ENCODE measurements around the gene CCNJL. TPM values are rescaled to one million over a fixed set of nuclear protein-coding genes. Genes with fewer than 3 reads are reported as not detected.

The CCNJL gene
- total RNA-seq, 1 donor from 2014 or later, result 9.4 TPM

DNA sequence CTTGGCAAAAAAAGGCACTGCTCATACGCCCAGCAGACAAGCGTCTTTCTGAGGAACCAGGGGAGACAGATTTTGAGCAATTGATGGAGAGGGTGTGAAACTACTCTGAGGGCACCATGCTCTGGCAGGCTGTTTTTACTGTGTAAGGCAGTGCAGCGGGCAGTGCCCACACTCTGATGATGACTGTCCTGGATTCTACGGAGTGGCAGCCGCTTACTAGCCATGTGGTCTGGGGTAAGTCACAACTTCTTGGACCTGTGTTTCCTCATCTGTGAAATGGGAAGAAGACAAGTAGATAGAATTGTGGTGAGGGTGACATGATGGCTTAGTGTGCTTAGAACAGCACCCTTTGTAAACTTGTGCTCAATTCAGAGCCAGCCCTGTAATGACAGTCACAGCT, 44.2 kb downstream of the CCNJL start:
- no peaks in the 10 kb centered on the region for H3K27me3 ChIP-seq

DNA sequence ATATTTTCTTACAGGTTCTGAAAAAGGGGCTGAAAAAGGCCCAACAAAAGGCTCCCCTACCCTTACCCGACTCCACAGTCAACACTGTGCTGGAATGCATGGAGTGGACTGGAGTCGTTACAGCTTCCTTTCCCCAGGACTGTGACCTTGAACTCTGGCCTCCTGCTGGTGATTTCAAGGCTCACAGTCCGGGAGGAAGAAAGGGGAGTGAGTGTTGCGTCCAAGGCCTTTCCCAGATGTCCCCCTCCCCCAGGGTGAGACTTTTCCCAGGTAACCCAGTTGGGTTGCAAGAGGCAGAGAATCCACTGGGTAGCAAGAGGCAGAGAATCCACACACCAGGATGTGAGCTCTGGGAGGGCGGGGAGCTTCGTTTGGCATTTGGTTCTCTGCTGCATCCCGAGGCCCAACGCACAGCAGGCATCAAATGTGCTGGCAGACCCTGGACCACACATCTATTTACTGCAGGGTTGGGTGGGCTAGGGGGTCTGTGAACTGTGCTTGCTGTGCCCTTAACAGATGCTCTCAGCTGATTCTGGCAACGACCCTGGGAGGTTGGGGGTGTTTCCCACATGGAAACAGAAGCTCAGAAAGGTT, 45.5 kb downstream of the CCNJL start:
- Histone ChIP-seq H3K36me3 (no peaks in the 10 kb centered on the region), H3K4me1 (peaks cover 55% of the 10 kb centered on the region), H3F3A (ENCODE audit: low read depth) (peaks cover 35% of the 10 kb centered on the region), H3K27ac (no peak overlapping the region), H3K4me3 (no peak overlapping the region), H3K4me2 (peak overlapping the region; percentile 40), H3K9me3 (ENCODE audit: low read depth) (no peaks in the 10 kb centered on the region), H3K79me2 (ENCODE audit: low read depth) (no peaks in the 10 kb centered on the region), H3K27me3 (no peaks in the 10 kb centered on the region), H3K9ac (no peak overlapping the region), H2AFZ (replicated peaks) (no peak overlapping the region), H4K20me1 (ENCODE audit: low read depth) (peaks cover 30% of the 10 kb centered on the region)
- no peak for DNase-seq (ENCODE audit: low spot score)
- peaks cover 71% of the 10 kb centered on the region for H3K4me1 Mint-ChIP-seq
- no peak overlapping the region for H3K4me3 Mint-ChIP-seq
- H3K9me3 Mint-ChIP-seq, result no peaks in the 10 kb centered on the region
- no peak for TF ChIP-seq EZH2phosphoT487 (IDR thresholded peaks at IDR 0.05)
- TF ChIP-seq, protein P1, sequence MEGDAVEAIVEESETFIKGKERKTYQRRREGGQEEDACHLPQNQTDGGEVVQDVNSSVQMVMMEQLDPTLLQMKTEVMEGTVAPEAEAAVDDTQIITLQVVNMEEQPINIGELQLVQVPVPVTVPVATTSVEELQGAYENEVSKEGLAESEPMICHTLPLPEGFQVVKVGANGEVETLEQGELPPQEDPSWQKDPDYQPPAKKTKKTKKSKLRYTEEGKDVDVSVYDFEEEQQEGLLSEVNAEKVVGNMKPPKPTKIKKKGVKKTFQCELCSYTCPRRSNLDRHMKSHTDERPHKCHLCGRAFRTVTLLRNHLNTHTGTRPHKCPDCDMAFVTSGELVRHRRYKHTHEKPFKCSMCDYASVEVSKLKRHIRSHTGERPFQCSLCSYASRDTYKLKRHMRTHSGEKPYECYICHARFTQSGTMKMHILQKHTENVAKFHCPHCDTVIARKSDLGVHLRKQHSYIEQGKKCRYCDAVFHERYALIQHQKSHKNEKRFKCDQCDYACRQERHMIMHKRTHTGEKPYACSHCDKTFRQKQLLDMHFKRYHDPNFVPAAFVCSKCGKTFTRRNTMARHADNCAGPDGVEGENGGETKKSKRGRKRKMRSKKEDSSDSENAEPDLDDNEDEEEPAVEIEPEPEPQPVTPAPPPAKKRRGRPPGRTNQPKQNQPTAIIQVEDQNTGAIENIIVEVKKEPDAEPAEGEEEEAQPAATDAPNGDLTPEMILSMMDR (IDR thresholded peaks at IDR 0.05), result peak; percentile 13
- peaks cover 12% of the 10 kb centered on the region for H3K36me3 Mint-ChIP-seq
- H3K27ac Mint-ChIP-seq, result no peak overlapping the region
- peaks cover 2% of the 10 kb centered on the region for H3K27me3 Mint-ChIP-seq (ENCODE audit: insufficient read depth, low read depth)

More for the DNA sequence above, 44.2 kb downstream of the CCNJL start:
- H3K4me3 ChIP-seq, result no peak overlapping the region
- H3K27me3 Mint-ChIP-seq (ENCODE audit: insufficient read depth, low read depth), result peaks cover 5% of the 10 kb centered on the region
- peaks cover 35% of the 10 kb centered on the region for H3F3A ChIP-seq (ENCODE audit: low read depth)
- no peak overlapping the region for H3K4me2 ChIP-seq
- no peak overlapping the region for H3K4me3 Mint-ChIP-seq
- H3K9me3 ChIP-seq (ENCODE audit: low read depth), result no peaks in the 10 kb centered on the region
- H3K9me3 Mint-ChIP-seq, result no peaks in the 10 kb centered on the region
- H3K79me2 ChIP-seq (ENCODE audit: low read depth), result no peaks in the 10 kb centered on the region
- no peak overlapping the region for H3K27ac ChIP-seq
- H3K36me3 ChIP-seq, result no peaks in the 10 kb centered on the region
- peaks cover 12% of the 10 kb centered on the region for H3K36me3 Mint-ChIP-seq
- DNase-seq (ENCODE audit: low spot score), result no peak
- peaks cover 57% of the 10 kb centered on the region for H3K4me1 ChIP-seq
- no peak overlapping the region for H2AFZ ChIP-seq (replicated peaks)
- TF ChIP-seq, protein P1 (IDR thresholded peaks at IDR 0.05), result no peak
- no peak for TF ChIP-seq EZH2phosphoT487 (IDR thresholded peaks at IDR 0.05)
- no peak for TF ChIP-seq EZH2 (IDR thresholded peaks at IDR 0.05)
- no peak overlapping the region for H3K27ac Mint-ChIP-seq
- H3K9ac ChIP-seq, result no peak overlapping the region
- peaks cover 23% of the 10 kb centered on the region for H4K20me1 ChIP-seq (ENCODE audit: low read depth)
- H3K4me1 Mint-ChIP-seq, result peaks cover 71% of the 10 kb centered on the region

DNA sequence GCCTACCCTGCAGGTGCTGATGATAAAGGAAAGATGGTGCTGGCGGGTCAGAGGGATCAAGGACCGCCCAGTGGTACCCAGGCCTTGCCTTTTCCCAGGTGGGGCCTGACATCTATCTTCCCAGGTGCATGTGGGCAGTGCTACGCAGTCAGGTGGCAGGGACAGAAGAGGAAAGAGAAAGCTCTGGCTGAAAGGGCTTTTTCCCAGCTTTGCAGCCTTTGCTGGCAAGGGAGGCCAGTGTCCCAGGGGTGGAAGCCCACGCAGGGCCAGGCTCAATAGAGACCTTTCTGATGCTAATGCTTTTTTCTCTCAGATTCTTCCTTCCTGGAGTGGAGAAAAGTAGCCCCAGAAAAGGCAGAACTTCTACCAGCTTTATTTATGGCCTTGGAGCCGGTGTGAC, 46.3 kb downstream of the CCNJL start:
- Histone ChIP-seq H3K4me2 (peak overlapping the region; percentile 40), H3K27me3 (no peaks in the 10 kb centered on the region), H3K9me3 (ENCODE audit: low read depth) (no peaks in the 10 kb centered on the region), H3K27ac (no peak overlapping the region), H3K79me2 (ENCODE audit: low read depth) (no peaks in the 10 kb centered on the region), H3K9ac (no peak overlapping the region), H3F3A (ENCODE audit: low read depth) (peaks cover 37% of the 10 kb centered on the region), H3K4me3 (no peak overlapping the region), H4K20me1 (ENCODE audit: low read depth) (peaks cover 32% of the 10 kb centered on the region), H3K36me3 (no peaks in the 10 kb centered on the region), H3K4me1 (peaks cover 55% of the 10 kb centered on the region), H2AFZ (replicated peaks) (no peak overlapping the region)
- H3K27me3 Mint-ChIP-seq (ENCODE audit: insufficient read depth, low read depth), result peaks cover 2% of the 10 kb centered on the region
- H3K9me3 Mint-ChIP-seq, result no peaks in the 10 kb centered on the region
- H3K36me3 Mint-ChIP-seq, result peaks cover 12% of the 10 kb centered on the region
- TF ChIP-seq EZH2 (IDR thresholded peaks at IDR 0.05) (no peak), EZH2phosphoT487 (IDR thresholded peaks at IDR 0.05) (no peak)
- TF ChIP-seq, protein P1 (IDR thresholded peaks at IDR 0.05), result no peak
- H3K27ac Mint-ChIP-seq, result peak overlapping the region; percentile 63
- H3K4me1 Mint-ChIP-seq, result peaks cover 72% of the 10 kb centered on the region
- DNase-seq (ENCODE audit: low spot score), result no peak
- H3K4me3 Mint-ChIP-seq, result peak overlapping the region; percentile 70
